HAP-1 (cell line): Measurements from ENCODE around the gene FBXO9.
"Not testable (repeated sequence)": the region's sequence is repeated elsewhere in the genome, so short reads cannot be mapped to it uniquely, and the experiment has no call there.

ENCODE experiments used
- DNase-seq, 2 experiments: peaks; one replicate each; pipeline ENCODE4 v3.0.0-alpha.2; 2016 to 2020; ENCODE audit warnings: low spot score in 2 of 2
- H3K27me3 ChIP-seq: fragments of 250-450 bp; sonication (Bioruptor Pico); 2 replicates; pipeline ENCODE4 v1.5.1; 2020; ENCODE audit warnings: low read depth, mild to moderate bottlenecking, moderate library complexity
- H3K36me3 ChIP-seq: fragments of 250-450 bp; sonication (Bioruptor Pico); replicated peaks from 2 replicates; pipeline ENCODE4 v1.5.1; 2020; ENCODE audit warnings: mild to moderate bottlenecking
- H3K4me1 ChIP-seq: fragments of 250-450 bp; sonication (Bioruptor Pico); 2 replicates; pipeline ENCODE4 v1.5.1; 2020; ENCODE audit warnings: mild to moderate bottlenecking
- H3K4me3 ChIP-seq: fragments of 250-450 bp; sonication (Bioruptor Pico); 2 replicates; pipeline ENCODE4 v1.5.1; 2020; ENCODE audit warnings: mild to moderate bottlenecking, moderate library complexity
- H3K9me3 ChIP-seq: fragments of 250-450 bp; sonication (Bioruptor Pico); 2 replicates; pipeline ENCODE4 v1.5.1; 2020; ENCODE audit warnings: mild to moderate bottlenecking, moderate library complexity
- in situ Hi-C: fragments of 300-500 bp; cut with MboI; formaldehyde crosslinking; loops from 3 replicates; pipeline ENCODE4 v1.14.3; 2020; ENCODE audit warnings: low sequenced_read_pairs, inconsistent platforms, mixed read lengths

FBXO9 gene

GRCh38 chr6:53056273-53056672 lies 8.9 kb upstream of the FBXO9 start:
- Histone ChIP-seq H3K9me3 (no peaks in the 10 kb centered on the region), H3K4me3 (no peak overlapping the region), H3K27me3 (no peaks in the 10 kb centered on the region), H3K36me3 (no peaks in the 10 kb centered on the region; the same call in 1 of the 2 replicates), H3K4me1 (peaks cover 9% of the 10 kb centered on the region)
- no peak for DNase-seq
- in situ Hi-C loops: no loop called here

- no peak for DNase-seq
- Histone ChIP-seq H3K9me3 (no peaks in the 10 kb centered on the region), H3K4me1 (peaks cover 16% of the 10 kb centered on the region), H3K36me3 (no peaks in the 10 kb centered on the region; the same call in 1 of the 2 replicates), H3K27me3 (no peaks in the 10 kb centered on the region), H3K4me3 (no peak overlapping the region)
- in situ Hi-C loops: no loop called here
Measured at GRCh38 chr6:53058388-53059195, 6.6 kb upstream of the FBXO9 start.

- H3K4me3 ChIP-seq: peak overlapping the region; percentile 87
- no peaks in the 10 kb centered on the region for H3K9me3 ChIP-seq
- peaks cover 19% of the 10 kb centered on the region for H3K4me1 ChIP-seq
- in situ Hi-C loops: no loop called here
- no peaks in the 10 kb centered on the region; the same call in 1 of the 2 replicates for H3K36me3 ChIP-seq
- peak in 1 of 2 experiments; percentile 15 for DNase-seq
- H3K27me3 ChIP-seq: no peaks in the 10 kb centered on the region
Measured at GRCh38 chr6:53059648-53060589, 5.3 kb upstream of the FBXO9 start.

- Histone ChIP-seq H3K9me3 (no peaks in the 10 kb centered on the region), H3K27me3 (no peaks in the 10 kb centered on the region)
Measured at GRCh38 chr6:53062169-53062539, 3.0 kb upstream of the FBXO9 start.

GRCh38 chr6:53064255-53064654 lies 949 bp upstream of the FBXO9 start:
- DNase-seq, H3K36me3 ChIP-seq, in situ Hi-C loops, H3K27me3 ChIP-seq, H3K9me3 ChIP-seq: not testable (repeated sequence)
- Histone ChIP-seq H3K4me1 (peaks cover 38% of the 10 kb centered on the region), H3K4me3 (peak overlapping the region; percentile 81; the same call in 1 of the 2 replicates)

More at GRCh38 chr6:53062169-53062539, 3.0 kb upstream of the FBXO9 start:
- in situ Hi-C loops: no loop called here
- Histone ChIP-seq H3K36me3 (no peaks in the 10 kb centered on the region; the same call in 1 of the 2 replicates), H3K4me1 (peaks cover 27% of the 10 kb centered on the region), H3K4me3 (peak overlapping the region; percentile 87)
- DNase-seq: no peak

GRCh38 chr6:53064726-53065265 lies 408 bp upstream of the FBXO9 start:
- Histone ChIP-seq H3K36me3 (peaks cover 5% of the 10 kb centered on the region; the same call in 1 of the 2 replicates), H3K27me3 (no peaks in the 10 kb centered on the region), H3K4me1 (peaks cover 32% of the 10 kb centered on the region), H3K9me3 (no peaks in the 10 kb centered on the region), H3K4me3 (peak overlapping the region; percentile 81)
- DNase-seq: peak; percentile 95 to 97
- in situ Hi-C loops: no loop called here

- no peaks in the 10 kb centered on the region for H3K27me3 ChIP-seq
- peak overlapping the region; percentile 81 for H3K4me3 ChIP-seq
- peak in 1 of 2 experiments; percentile 30 for DNase-seq
- H3K36me3 ChIP-seq: peaks cover 5% of the 10 kb centered on the region; the same call in 1 of the 2 replicates
- peaks cover 37% of the 10 kb centered on the region for H3K4me1 ChIP-seq
- H3K9me3 ChIP-seq: no peaks in the 10 kb centered on the region
- in situ Hi-C loops: no loop called here
Measured at GRCh38 chr6:53066077-53066417, 843 bp downstream of the FBXO9 start.

- Histone ChIP-seq H3K27me3 (no peaks in the 10 kb centered on the region), H3K9me3 (no peaks in the 10 kb centered on the region), H3K36me3 (peaks cover 5% of the 10 kb centered on the region; the same call in 1 of the 2 replicates), H3K4me3 (peak overlapping the region; percentile 81), H3K4me1 (peaks cover 40% of the 10 kb centered on the region)
- in situ Hi-C loops: no loop called here
- DNase-seq: no peak
Measured at GRCh38 chr6:53066874-53067706, 1.9 kb downstream of the FBXO9 start.

- in situ Hi-C loops: no loop called here
- no peak overlapping the region for H3K4me3 ChIP-seq
- H3K9me3 ChIP-seq: no peaks in the 10 kb centered on the region
- H3K27me3 ChIP-seq: no peaks in the 10 kb centered on the region
- no peak for DNase-seq
- H3K4me1 ChIP-seq: peaks cover 34% of the 10 kb centered on the region
- peaks cover 5% of the 10 kb centered on the region for H3K36me3 ChIP-seq
Measured at GRCh38 chr6:53067849-53068361, 2.7 kb downstream of the FBXO9 start.

- in situ Hi-C loops: no loop called here
- Histone ChIP-seq H3K9me3 (no peaks in the 10 kb centered on the region), H3K27me3 (no peaks in the 10 kb centered on the region), H3K36me3 (peaks cover 18% of the 10 kb centered on the region), H3K4me1 (peaks cover 33% of the 10 kb centered on the region), H3K4me3 (no peak overlapping the region)
- no peak for DNase-seq
Measured at GRCh38 chr6:53069427-53069826, 4.2 kb downstream of the FBXO9 start.

- H3K4me3 ChIP-seq: no peak overlapping the region
- in situ Hi-C loops: no loop called here
- no peaks in the 10 kb centered on the region for H3K9me3 ChIP-seq
- H3K27me3 ChIP-seq: no peaks in the 10 kb centered on the region
- H3K36me3 ChIP-seq: peaks cover 28% of the 10 kb centered on the region
- peaks cover 32% of the 10 kb centered on the region for H3K4me1 ChIP-seq
- DNase-seq: peak; percentile 33 to 61
Measured at GRCh38 chr6:53070806-53071205, 5.6 kb downstream of the FBXO9 start.

- no peak for DNase-seq
- peaks cover 47% of the 10 kb centered on the region for H3K36me3 ChIP-seq
Measured at GRCh38 chr6:53074347-53074746, 9.1 kb downstream of the FBXO9 start.

GRCh38 chr6:53080813-53081212 lies 15.6 kb downstream of the FBXO9 start:
- in situ Hi-C loops: no loop called here
- no peak for DNase-seq

More at GRCh38 chr6:53074347-53074746, 9.1 kb downstream of the FBXO9 start:
- in situ Hi-C loops: no loop called here
- Histone ChIP-seq H3K4me3 (no peak overlapping the region), H3K9me3 (no peaks in the 10 kb centered on the region), H3K4me1 (peaks cover 16% of the 10 kb centered on the region), H3K27me3 (no peaks in the 10 kb centered on the region)

More at GRCh38 chr6:53080813-53081212, 15.6 kb downstream of the FBXO9 start:
- Histone ChIP-seq H3K9me3 (no peaks in the 10 kb centered on the region), H3K36me3 (peaks cover 74% of the 10 kb centered on the region), H3K4me1 (peaks cover 7% of the 10 kb centered on the region), H3K27me3 (no peaks in the 10 kb centered on the region), H3K4me3 (no peak overlapping the region)
